CD4-positive, alpha-beta T cell (primary cell): ENCODE data around the gene RER1. TPM values are rescaled to one million over a fixed set of nuclear protein-coding genes. Genes with fewer than 3 reads are reported as not detected.

Experiments used
- ATAC-seq: fragments of 200-7000 bp; cut with Tn5 transposase; one replicate; pipeline ENCODE4 v1.10.0; 2022; ENCODE audit warnings: mild to moderate bottlenecking; ENCODE audit not compliant: poor library complexity
- CTCF ChIA-PET: fragments of 350-600 bp; sonication (Branson Sonifier 250); formaldehyde crosslinking; loops from one replicate; lab custom pipeline; 2021; ENCODE audit warnings: antibody characterized with exemption, inconsistent platforms; lab: Charles Lee
- POLR2A ChIA-PET: fragments of 350-600 bp; sonication (Branson Sonifier 250); formaldehyde crosslinking; loops from one replicate; lab custom pipeline; 2021; ENCODE audit warnings: antibody characterized with exemption, inconsistent platforms; lab: Charles Lee
- DNase-seq, 14 experiments: peaks; one replicate each; pipeline ENCODE4 v3.0.0-alpha.2; 2013 to 2020; ENCODE audit warnings: mixed read lengths in 2 of 14
- H3K27ac ChIP-seq, 2 donors: one replicate each; pipeline versions ENCODE4 v1.5.1 to v1.7.0; 2013; ENCODE audit warnings: low read length in 2 of 2, low read depth in 1 of 2, mild to moderate bottlenecking in 1 of 2
- H3K27me3 ChIP-seq, 2 experiments: 1 replicate in 1 of 2; 2 replicates in 1 of 2; pipeline versions ENCODE4 v1.6.1 to v1.7.0; 2013; ENCODE audit warnings: low read length in 2 of 2, control low read depth in 1 of 2, mild to moderate bottlenecking in 1 of 2, moderate library complexity in 1 of 2; ENCODE audit not compliant: insufficient read depth in 2 of 2, control insufficient read depth in 1 of 2
- H3K36me3 ChIP-seq: one replicate; pipeline ENCODE4 v1.6.1; 2013; ENCODE audit warnings: low read length, control low read depth; ENCODE audit not compliant: insufficient read depth
- H3K4me1 ChIP-seq: one replicate; pipeline ENCODE4 v1.6.1; 2013; ENCODE audit warnings: low read length, control low read depth; ENCODE audit not compliant: insufficient read depth
- H3K4me3 ChIP-seq: one replicate; pipeline ENCODE4 v1.5.1; 2013; ENCODE audit warnings: mild to moderate bottlenecking, low read length, moderate library complexity
- H3K9me3 ChIP-seq, 2 experiments: 1 replicate in 1 of 2; 2 replicates in 1 of 2; pipeline versions ENCODE4 v1.6.1 to v1.7.0; 2013; ENCODE audit warnings: low read length in 2 of 2, mild to moderate bottlenecking in 2 of 2, control low read depth in 1 of 2, moderate library complexity in 1 of 2; ENCODE audit not compliant: control insufficient read depth in 1 of 2, insufficient read depth in 1 of 2
- H3K27ac Mint-ChIP-seq: one replicate; pipeline ENCODE4 v1.8.0; 2020; ENCODE audit warnings: mixed read lengths
- H3K27me3 Mint-ChIP-seq: one replicate; pipeline ENCODE4 v1.8.0; 2021; ENCODE audit warnings: mixed read lengths
- H3K36me3 Mint-ChIP-seq: one replicate; pipeline ENCODE4 v1.8.0; 2021; ENCODE audit warnings: low read depth, mixed read lengths
- H3K4me1 Mint-ChIP-seq: one replicate; pipeline ENCODE4 v1.8.0; 2021; ENCODE audit warnings: low read depth, mixed read lengths
- H3K4me3 Mint-ChIP-seq: one replicate; pipeline ENCODE4 v1.8.0; 2020; ENCODE audit warnings: mild to moderate bottlenecking, mixed read lengths
- H3K9me3 Mint-ChIP-seq: one replicate; pipeline ENCODE4 v1.8.0; 2020; ENCODE audit warnings: mixed read lengths
- intact Hi-C, 2 experiments: fragments of 100-400 bp; cut with DNase I in 1 of 2; cut with micrococcal nuclease in 1 of 2; formaldehyde crosslinking; loops; one replicate each; pipeline versions ENCODE4 v1.15.1 to v1.9.0; 2023 to 2025; cut with DNase I, micrococcal nuclease
- total RNA-seq, 174 experiments: library from RNA in 2 of 174; stranded (reverse) in 2 of 174; gene quantifications; one replicate each; pipeline ENCODE4 v1.2.3 and lab custom pipeline; 2021 to 2026
- TF ChIP-seq, protein P1 (sequence below): fragments of 200-600 bp; IDR thresholded peaks from one replicate; pipeline ENCODE4 v1.8.0; 2022; ENCODE audit warnings: antibody characterized with exemption, mild to moderate bottlenecking

RER1 gene
- total RNA-seq, 2 experiments from 2014 or later: 57.9 to 60.7 TPM

DNA sequence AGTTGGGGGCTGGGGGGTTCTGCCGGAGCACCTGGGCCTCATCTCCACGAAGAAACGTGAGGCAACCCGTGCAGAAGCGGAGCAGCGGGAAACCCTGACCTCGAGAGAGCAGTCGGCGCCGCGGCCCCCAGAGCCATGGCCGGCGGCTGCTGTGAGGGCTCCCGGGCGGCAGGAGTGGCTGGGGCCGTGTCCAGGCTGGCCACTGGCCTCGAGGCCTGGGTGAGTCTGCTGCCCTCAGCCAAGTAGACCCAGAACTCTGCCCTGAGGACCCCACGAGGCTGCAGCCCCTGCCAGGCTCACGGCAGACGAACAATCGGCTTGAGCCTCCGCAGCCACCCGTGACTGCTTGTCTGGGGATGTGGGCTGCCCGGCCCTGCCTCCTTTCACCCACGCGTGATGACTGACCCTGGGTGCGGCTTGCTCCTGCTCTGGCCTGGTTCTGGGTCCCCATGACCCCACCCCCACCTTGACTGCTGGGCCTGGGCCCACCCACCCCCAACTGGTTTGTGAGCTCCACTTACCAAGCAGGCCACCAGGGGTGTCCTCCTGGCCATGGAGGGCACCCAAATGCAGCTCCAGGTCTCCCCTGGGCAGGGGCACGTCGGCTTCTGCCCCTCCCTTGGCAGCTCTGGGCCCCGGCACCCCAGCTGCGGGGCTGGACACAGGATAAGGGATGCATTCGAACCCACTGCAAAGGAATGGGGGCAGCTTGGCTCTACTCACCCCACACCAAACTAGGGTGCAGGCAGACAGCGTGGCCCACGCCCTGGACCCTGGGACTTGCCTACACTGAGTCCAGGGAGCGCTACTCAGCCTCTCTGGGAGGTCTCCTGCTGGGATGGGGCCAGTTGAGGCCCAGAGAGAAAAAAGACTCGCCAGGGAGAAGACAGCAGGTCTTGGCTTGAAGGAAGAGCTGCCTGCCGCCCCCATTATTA lies 34.5 kb upstream of the RER1 start:
- intact Hi-C loops: no loop called here
- H3K36me3 Mint-ChIP-seq: peaks cover 1% of the 10 kb centered on the region
- Histone ChIP-seq H3K27me3 (no peaks in the 10 kb centered on the region), H3K4me3 (no peak overlapping the region), H3K36me3 (no peaks in the 10 kb centered on the region), H3K27ac (no peak overlapping the region), H3K4me1 (no peaks in the 10 kb centered on the region), H3K9me3 (no peaks in the 10 kb centered on the region)
- no peaks in the 10 kb centered on the region for H3K27me3 Mint-ChIP-seq
- no peak overlapping the region for H3K27ac Mint-ChIP-seq
- TF ChIP-seq, protein P1, sequence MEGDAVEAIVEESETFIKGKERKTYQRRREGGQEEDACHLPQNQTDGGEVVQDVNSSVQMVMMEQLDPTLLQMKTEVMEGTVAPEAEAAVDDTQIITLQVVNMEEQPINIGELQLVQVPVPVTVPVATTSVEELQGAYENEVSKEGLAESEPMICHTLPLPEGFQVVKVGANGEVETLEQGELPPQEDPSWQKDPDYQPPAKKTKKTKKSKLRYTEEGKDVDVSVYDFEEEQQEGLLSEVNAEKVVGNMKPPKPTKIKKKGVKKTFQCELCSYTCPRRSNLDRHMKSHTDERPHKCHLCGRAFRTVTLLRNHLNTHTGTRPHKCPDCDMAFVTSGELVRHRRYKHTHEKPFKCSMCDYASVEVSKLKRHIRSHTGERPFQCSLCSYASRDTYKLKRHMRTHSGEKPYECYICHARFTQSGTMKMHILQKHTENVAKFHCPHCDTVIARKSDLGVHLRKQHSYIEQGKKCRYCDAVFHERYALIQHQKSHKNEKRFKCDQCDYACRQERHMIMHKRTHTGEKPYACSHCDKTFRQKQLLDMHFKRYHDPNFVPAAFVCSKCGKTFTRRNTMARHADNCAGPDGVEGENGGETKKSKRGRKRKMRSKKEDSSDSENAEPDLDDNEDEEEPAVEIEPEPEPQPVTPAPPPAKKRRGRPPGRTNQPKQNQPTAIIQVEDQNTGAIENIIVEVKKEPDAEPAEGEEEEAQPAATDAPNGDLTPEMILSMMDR: no peak
- H3K9me3 Mint-ChIP-seq: no peaks in the 10 kb centered on the region
- CTCF ChIA-PET: no interaction called here
- H3K4me3 Mint-ChIP-seq: no peak overlapping the region
- ATAC-seq (no peak), DNase-seq (peak in 1 of 14 experiments; percentile 3)
- H3K4me1 Mint-ChIP-seq: no peaks in the 10 kb centered on the region
- POLR2A ChIA-PET: no interaction called here

DNA sequence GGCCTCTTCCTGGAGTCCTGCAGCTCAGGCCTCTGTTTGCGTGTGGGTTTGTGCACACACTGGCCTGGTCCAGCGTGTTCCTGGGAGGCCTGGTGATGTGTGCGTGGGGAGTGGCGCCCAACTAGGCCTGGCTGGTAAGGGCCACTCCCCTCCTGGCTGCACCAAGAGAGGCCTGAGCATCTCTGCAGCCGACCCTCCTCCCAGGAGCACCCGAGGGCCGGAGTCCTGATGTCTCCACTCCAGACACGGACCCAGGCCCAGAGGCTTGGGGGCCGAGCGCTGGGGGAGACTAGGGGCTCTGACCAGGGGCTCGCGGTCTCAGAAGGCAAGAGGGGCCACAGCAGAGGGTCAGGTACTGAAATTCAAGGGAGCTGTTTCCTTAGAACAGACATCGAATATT lies 33.6 kb upstream of the RER1 start:
- Mint-ChIP-seq H3K4me1 (no peaks in the 10 kb centered on the region), H3K27ac (no peak overlapping the region), H3K36me3 (peaks cover 4% of the 10 kb centered on the region), H3K9me3 (no peaks in the 10 kb centered on the region), H3K4me3 (no peak overlapping the region), H3K27me3 (no peaks in the 10 kb centered on the region)
- Histone ChIP-seq H3K27me3 (no peaks in the 10 kb centered on the region), H3K4me3 (no peak overlapping the region), H3K27ac (no peak overlapping the region), H3K4me1 (no peaks in the 10 kb centered on the region), H3K36me3 (no peaks in the 10 kb centered on the region), H3K9me3 (peaks cover 0 to under 1% of the 10 kb centered on the region in 2 experiments)
- ChIA-PET CTCF (no interaction called here), POLR2A (no interaction called here)
- TF ChIP-seq, protein P1: no peak
- DNase-seq (peak in 1 of 14 experiments; percentile 2), ATAC-seq (no peak)
- intact Hi-C loops: no loop called here

DNA sequence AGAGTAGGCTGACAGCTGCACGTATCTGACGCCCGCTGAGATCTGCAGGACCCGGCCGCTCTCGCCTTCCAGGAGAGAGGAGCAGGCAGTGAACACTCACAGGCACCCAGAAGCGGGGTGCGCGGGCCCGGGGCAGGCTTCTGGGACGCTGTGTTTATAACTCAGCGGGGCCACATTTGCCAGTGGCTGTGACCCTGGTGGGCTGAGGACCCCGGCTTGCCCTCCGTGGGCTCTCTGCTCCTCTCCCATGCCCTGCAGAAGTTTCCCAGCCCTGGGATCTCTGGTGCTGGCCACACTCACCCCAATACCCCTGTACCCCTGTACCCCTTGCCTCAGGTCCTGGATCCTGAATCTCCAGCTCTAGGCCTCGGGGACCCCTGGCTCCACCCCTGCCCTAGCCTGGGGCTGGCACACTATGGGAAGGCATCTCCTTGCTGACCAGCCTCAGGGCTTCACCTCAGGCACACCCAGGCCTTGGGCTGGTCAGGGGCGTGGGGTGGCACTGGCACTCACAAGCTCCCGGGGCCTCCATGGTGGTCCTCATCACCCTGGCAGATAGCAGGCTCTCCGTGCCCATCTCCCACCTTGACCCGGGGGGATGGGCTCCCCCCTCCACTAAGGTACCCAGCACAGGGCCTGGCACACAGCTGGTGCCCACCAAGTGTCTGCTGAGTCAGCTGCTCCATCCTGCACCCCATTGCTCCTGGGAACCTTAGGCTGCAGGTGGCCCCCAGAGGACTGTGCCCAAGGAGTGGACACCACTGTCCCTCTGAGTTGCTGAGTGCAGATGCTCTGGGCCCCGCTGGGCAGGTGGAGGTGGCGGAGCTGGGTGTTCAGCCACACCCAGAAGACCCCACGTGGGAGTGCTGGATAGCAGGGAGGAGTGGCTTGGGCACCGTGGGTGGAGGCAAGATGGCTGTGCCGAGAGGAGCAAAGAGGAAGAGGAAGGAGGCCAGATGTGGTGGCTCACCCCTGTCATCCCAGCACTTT lies 32.7 kb upstream of the RER1 start:
- DNase-seq (no peak), ATAC-seq (no peak)
- no peaks in the 10 kb centered on the region for H3K4me1 Mint-ChIP-seq
- no peak overlapping the region for H3K4me3 ChIP-seq
- TF ChIP-seq, protein P1: no peak
- peaks cover 7% of the 10 kb centered on the region for H3K36me3 Mint-ChIP-seq
- H3K4me1 ChIP-seq: no peaks in the 10 kb centered on the region
- no peaks in the 10 kb centered on the region for H3K36me3 ChIP-seq
- ChIA-PET POLR2A (no interaction called here), CTCF (no interaction called here)
- no peaks in the 10 kb centered on the region for H3K27me3 Mint-ChIP-seq
- intact Hi-C loops: no loop called here
- H3K27ac ChIP-seq: no peak overlapping the region
- H3K9me3 Mint-ChIP-seq: peaks cover 3% of the 10 kb centered on the region
- no peak overlapping the region for H3K27ac Mint-ChIP-seq
- peaks cover 3 to 7% of the 10 kb centered on the region in 2 experiments for H3K9me3 ChIP-seq
- no peaks in the 10 kb centered on the region for H3K27me3 ChIP-seq
- H3K4me3 Mint-ChIP-seq: no peak overlapping the region
